GM21360 (cell line): ENCODE data around the gene FEZF1.

ENCODE experiments used
- ATAC-seq: cut with Tn5 transposase; IDR thresholded peaks from one replicate; pipeline ENCODE4 v1.9.1; 2021; ENCODE audit warnings: mild to moderate bottlenecking, moderate library complexity; ENCODE audit not compliant: unreplicated experiment

The FEZF1 gene

DNA sequence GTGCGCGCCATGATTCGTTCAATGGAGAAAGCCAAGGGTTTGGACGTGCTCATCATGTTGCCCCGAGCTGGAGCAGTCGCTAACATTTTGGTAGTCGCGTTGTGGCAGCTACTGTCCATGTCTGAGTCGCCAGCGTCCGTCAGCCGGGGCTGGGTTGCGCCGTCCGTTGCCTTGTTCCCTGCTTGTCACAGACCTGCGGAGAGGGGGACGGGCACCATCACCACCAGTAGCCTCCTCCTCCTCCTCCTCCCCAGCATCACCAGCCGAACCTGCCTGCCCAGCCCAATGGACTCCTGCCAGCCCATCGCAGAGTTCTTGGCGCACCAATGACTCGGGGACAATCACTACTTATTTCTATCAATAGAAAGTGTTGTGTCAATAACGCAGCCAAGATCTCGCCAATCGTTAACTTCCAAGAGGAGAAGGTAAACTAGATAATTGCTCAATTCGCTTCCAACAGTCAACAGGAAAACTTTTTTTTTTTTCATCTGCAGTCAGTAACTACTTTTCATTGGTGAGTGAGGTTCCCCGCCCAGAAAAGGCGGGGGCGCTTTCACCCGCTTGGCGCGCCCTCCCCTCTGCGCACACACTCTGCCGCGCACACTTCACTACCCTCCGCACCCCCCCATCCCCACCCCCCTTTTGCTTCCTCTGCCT is at the start of gene FEZF1:
Gene FEZF1 (minus strand): TSS at position 432 of the 657 bp plus-strand sequence. CDS start 313 bp downstream, at position 119.
- ATAC-seq: no peak

DNA sequence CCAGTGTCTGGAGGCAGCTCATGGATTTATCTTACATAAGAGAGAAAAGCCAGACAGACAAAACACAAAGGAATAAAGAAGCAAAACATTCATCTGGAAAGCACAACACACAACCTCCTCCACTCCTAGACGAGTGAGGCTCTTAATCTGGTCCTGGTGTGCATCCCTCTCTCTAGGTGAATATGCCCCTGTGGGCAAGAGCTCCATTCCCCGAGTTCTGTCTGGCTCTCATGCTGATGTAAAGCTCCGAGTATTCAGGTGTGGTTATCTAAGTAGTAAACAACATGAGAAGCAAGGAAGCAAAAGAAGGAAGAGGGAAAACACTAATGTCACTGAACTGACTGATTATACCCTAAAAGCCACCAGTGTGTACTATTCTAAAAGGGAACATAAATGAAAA is 47.9 kb upstream of the FEZF1 start:
- no peak for ATAC-seq

DNA sequence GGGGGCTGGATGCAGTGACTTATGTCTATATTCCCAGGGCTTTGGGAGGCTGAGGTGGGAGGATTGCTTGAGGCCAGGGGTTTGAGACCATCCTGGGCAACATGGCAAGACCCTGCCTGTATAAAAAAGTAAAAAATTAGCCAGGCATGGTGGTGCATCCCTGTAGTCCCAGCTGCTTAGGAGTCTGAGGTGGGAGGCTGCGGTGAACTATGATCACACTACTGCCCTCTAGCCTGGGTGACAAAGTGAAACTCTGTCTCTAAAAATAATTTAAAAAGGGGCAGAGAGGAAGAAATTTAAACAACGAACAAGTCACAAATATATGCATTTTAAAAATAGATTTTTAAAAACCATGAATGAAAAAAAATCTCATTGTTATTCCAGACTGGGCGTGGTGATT is 46.2 kb upstream of the FEZF1 start:
- ATAC-seq: no peak

- ATAC-seq: no peak
Observed at GRCh38 chr7:122344303-122344620, 39.7 kb upstream of the FEZF1 start.

- no peak for ATAC-seq
Observed at GRCh38 chr7:122343601-122344302, 39.2 kb upstream of the FEZF1 start.

GRCh38 chr7:122340427-122340826 is 35.9 kb upstream of the FEZF1 start:
- no peak for ATAC-seq

DNA sequence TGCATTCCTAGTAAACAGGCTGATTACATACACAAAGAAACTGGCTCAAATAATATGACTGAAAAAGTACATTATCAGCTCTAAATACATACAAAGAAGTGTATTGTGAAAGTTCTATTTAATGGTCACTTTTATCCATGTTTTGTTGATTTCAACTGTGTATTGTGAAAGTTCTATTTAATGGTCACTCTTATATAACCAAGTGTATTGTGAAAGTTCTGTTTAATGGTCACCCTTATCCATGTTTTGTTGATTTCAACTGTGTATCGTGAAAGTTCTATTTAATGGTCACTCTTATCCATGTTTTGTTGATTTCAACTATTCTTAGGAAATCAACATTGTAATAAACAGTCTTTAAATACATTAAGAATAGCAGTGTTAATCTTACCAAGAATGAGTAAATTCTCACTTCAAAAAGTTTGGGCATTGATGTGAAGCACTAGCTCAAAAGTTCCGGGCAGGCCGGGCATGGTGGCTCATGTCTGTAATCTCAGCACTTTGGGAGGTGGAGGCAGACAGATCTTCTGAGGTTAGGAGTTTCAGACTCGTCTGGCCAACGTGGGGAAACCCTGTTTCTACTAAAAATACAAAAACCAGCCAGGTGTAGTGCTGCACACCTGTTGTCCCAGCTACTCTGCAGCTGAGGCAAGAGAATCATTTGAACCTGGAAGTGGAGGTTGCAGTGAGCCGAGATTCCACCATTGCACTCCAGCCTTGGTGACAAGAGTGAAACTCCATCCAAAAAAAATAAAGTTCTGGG is 34.8 kb upstream of the FEZF1 start:
- no peak for ATAC-seq

- no peak for ATAC-seq
Observed at GRCh38 chr7:122337011-122337410, 32.5 kb upstream of the FEZF1 start.

DNA sequence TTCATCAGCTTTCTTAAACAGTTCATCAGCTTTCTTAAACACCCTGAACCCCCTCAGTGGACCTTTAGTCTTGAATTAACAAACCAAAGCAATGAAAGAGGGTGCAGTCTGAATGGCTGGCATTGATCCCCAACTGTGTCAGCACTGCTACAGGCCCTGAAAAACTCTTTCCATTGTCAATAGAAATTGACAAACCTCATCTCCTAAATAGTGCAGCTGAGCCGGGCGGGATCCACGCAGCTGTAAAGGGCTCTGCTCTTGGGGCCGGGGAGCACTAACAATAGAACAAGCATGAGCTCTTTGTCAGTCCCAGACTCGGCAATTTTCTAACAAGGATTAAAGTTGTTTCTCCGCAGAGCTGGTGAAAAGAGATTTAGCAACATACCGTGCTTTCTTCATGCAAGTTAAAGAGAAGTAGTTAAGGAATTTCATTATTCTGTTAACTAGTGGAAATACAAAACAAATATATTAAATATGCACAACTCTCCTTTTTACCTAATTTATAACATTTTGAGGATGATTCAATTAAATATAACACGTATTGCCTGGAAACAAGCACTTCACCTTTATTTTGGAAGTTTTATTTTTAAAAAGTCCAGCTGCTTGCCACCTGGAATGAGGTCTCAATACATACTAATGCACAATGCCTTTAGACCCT is 24.7 kb upstream of the FEZF1 start:
- no peak for ATAC-seq

GRCh38 chr7:122327969-122328368 is 23.4 kb upstream of the FEZF1 start:
- no peak for ATAC-seq

DNA sequence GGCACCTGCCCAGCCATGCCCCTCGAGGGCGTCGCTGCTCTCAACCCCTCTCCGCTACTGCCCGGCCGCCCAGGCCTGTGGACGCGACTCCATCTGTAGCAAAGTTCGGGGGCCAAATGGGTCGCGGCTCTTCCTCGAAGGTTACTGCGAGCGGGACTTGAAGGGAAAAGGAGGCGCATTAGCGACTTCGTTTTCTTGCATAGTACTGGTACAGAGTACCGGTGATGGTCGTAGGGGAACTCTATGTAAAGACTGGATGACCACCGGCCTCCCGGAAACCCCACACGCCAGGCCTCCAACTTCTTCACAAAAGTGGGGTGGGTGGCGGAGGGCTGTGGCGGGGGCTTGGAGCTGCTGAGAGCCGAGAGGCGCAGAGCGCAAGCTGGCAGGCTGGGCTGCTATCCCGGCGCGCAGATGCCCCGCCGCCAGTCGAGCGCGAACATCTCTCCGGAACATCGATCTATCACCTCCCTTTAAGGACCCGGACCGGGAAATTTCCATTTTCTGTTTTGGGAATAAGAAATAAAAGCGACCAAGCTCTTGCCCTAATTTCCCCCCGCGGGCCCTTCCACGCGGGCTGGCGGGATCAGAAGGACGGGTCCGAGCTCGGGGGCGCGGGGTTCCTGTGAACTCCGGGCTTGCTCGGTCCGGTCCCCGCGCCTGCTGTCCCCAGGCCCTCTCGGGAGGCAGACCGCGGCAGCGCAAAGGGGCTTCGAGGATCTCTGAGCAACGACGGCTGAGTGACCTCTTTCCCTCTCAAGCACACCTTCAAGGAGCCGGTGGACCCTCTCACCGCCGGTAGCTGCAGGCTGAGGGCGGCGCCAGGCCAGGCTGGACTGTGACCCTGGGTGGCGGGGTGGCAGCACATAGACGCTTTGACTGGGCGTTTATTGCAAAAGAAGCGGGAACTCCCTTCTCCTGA is 12.2 kb upstream of the FEZF1 start:
- ATAC-seq: no peak

DNA sequence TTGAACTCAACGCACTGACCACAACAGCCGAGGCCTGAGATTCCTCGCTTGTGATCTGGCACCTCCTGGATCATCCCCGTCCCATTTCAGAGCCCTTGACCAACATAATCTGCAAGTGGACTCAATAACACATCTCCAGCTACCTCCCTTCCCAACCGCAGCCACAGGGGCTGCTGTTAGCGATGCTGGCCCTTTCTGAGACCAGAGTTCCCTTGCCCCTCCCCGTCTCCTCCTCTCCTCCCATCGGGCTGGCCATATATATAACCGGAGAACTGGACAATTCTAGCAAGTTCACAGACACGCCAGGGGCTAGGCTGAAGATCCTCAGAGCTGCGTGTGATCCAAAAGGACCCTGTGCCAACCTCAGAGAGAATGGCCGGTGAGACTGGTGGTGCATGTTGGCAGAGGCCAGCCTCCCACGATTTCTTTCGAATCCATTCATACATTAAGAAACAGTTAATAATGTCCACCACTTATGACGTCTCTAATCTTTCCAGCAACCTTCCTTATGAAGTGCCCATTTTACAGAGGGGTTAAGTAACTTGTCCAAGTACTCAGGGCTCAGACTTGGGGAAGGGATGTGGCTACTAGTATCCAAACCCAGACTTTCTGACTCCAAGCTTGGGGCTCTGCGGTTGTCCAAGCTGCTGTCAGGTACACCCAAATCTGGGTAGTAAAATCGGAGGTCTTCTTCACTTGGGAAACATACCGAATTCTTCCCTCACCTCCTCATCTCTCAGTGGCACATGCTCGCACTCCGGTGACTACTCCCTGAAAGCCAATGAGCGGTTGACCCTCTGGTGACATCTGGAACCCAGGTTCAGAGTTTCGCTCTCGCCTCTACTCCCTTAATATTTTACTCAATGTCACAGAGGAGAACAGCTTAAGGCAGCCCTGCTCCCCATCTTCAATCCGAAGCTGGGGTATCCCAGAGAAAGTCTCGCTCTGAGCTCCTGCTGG is 11.2 kb upstream of the FEZF1 start:
- ATAC-seq: no peak

DNA sequence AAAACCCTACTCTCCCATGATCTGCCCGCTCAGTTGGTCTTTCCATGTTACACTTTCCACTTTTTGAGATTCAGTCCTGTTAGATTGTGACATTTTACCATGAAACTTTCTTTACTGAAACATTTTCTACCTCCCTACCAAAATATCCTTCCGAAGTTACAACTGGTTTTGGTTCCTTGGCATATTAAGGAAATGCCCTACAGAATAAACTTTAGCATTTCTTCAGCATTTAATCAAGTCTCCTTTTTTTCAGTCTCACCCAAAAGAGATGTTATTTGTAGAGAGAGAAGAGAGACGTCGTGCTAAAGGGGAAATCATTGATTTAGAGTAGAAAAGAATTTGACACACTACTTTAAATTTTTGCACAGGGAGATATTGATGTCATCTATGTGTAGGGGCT is 9.7 kb upstream of the FEZF1 start:
- ATAC-seq: no peak

GRCh38 chr7:122312789-122313188 is 8.2 kb upstream of the FEZF1 start:
- ATAC-seq: no peak

DNA sequence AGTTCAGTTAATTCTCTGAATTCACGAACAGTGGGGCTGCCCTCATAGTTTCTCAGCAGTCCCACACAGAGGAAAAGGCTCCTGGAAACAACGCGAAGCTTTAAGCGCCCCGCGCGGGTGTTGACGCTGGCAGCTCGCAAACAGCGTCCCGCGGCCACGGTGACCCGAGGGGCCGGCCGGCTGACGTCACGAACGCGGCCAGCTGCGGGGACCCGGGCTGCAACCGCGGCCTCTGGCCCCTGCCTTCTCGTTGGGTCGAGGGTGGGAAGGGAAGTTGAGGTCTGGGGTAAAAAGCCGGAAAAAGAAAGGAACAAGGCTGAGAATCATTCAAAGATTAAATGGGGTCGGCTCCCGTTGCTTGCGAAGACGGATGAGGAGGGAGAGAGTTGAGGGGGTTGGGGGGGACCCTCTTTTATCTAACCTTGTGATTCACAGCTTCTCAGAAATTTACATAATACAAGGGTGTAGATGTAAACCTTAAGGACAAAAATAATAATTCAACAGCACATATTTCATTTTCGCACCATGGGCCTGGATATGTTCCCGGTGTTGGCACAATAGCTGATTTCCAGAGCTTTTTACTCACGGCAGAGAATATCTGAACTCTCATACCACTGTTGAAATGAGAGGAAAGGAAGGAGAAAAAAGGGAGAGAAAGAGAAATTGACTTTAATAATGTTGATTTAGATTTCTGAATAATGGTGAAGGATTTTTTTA is 7.3 kb upstream of the FEZF1 start:
- ATAC-seq: no peak

GRCh38 chr7:122311050-122311700 is 6.6 kb upstream of the FEZF1 start:
- ATAC-seq: no peak

GRCh38 chr7:122310119-122311021 is 5.8 kb upstream of the FEZF1 start:
- ATAC-seq: peak; percentile 46
